ENCODE measurements around the gene ANKMY1. TPM values are rescaled to one million over a fixed set of nuclear protein-coding genes. Genes with fewer than 3 reads are reported as not detected.

ANKMY1 gene
- polyA plus RNA-seq, 1 experiment, result 2.9 TPM

DNA sequence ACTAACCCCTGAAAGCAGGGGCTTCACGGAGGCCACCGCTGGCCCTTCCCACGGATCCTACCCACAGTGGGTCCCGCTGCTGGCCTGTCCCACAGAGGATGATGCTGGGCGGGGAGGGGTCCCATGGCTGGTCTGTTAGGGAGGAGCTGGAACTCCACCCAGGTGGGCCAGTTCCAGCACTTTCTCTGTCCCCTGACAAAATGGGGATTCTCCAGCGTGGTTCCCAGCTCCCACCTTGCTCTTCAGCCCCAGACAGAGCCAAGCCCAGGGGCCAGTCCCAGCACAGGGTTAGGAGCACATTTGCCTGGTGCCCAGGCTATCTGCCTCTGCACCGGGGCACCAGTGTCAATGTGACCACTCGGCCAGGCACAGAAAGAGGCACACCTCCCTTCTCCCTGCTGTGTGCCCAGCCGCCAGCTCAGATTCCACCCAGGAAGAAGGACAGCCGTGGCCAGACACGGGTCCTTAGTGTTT lies 50.0 kb downstream of the ANKMY1 start:
- H3K27ac ChIP-seq (ENCODE audit: low read depth, low read length), result no peak overlapping the region
- no peak for TF ChIP-seq CTCF (IDR thresholded peaks at IDR 0.05; ENCODE audit: low read depth, low read length)
- H3K4me3 ChIP-seq (ENCODE audit: low read depth, low read length), result no peak overlapping the region
- ChIA-PET CTCF (no interaction called here), POLR2A (no interaction called here)
- no peak for DNase-seq (ENCODE audit: low read depth, low spot score)
- peaks cover 3% of the 10 kb centered on the region for H3K27me3 ChIP-seq (ENCODE audit: control insufficient read depth, insufficient read depth, low read length)
- no peaks in the 10 kb centered on the region for H3K9me3 ChIP-seq (ENCODE audit: control insufficient read depth, insufficient read depth, low read length)

- POLR2A ChIA-PET, result no interaction called here
- TF ChIP-seq CTCF (IDR thresholded peaks at IDR 0.05; ENCODE audit: low read depth, low read length), result no peak
- CTCF ChIA-PET, result no interaction called here
- DNase-seq (ENCODE audit: low read depth, low spot score), result no peak
- H3K4me3 ChIP-seq (ENCODE audit: low read depth, low read length), result no peak overlapping the region
- H3K9me3 ChIP-seq (ENCODE audit: control insufficient read depth, insufficient read depth, low read length), result no peaks in the 10 kb centered on the region
- H3K27me3 ChIP-seq (ENCODE audit: control insufficient read depth, insufficient read depth, low read length), result peaks cover 3% of the 10 kb centered on the region
- H3K27ac ChIP-seq (ENCODE audit: low read depth, low read length), result no peak overlapping the region
Measured at GRCh38 chr2:240507060-240507777, 50.6 kb downstream of the ANKMY1 start.

- TF ChIP-seq CTCF (IDR thresholded peaks at IDR 0.05; ENCODE audit: low read depth, low read length), result no peak
- POLR2A ChIA-PET, result no interaction called here
- Histone ChIP-seq H3K27ac (ENCODE audit: low read depth, low read length) (no peak overlapping the region), H3K27me3 (ENCODE audit: control insufficient read depth, insufficient read depth, low read length) (peaks cover 3% of the 10 kb centered on the region), H3K9me3 (ENCODE audit: control insufficient read depth, insufficient read depth, low read length) (no peaks in the 10 kb centered on the region), H3K4me3 (ENCODE audit: low read depth, low read length) (no peak overlapping the region)
- CTCF ChIA-PET, result interaction anchor here (0.6 kb wide), 1 partner anchor 247 kb away, joined by 4 read pairs; no protein-coding TSS in a partner anchor
- no peak for DNase-seq (ENCODE audit: low read depth, low spot score)
Measured at GRCh38 chr2:240506406-240507059, 51.3 kb downstream of the ANKMY1 start.

DNA sequence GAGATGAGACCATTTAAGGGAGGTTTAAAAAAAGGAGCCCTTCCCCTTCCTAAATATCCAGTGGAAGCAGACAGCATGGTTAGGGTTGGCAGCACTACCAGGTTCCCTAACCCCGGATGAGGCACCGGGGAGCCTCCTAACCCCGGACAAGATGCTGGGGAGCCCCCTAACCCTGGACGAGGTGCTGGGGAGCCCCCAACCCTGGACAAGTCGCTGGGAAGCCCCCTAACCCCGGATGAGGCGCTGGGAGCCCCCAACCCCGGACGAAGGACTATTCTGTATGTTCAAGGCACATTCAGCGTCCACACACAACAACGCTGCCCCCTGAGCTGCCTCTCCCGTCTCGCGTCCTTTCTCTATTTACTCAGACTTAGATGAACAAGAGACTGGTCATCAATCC lies 51.9 kb downstream of the ANKMY1 start:
- no peak overlapping the region for H3K4me3 ChIP-seq (ENCODE audit: low read depth, low read length)
- peaks cover 3% of the 10 kb centered on the region for H3K27me3 ChIP-seq (ENCODE audit: control insufficient read depth, insufficient read depth, low read length)
- POLR2A ChIA-PET, result no interaction called here
- CTCF ChIA-PET, result interaction anchor here (0.6 to 2.6 kb wide), 2 partner anchors 8 to 247 kb away, joined by 4 to 19 read pairs; no protein-coding TSS in a partner anchor
- H3K9me3 ChIP-seq (ENCODE audit: control insufficient read depth, insufficient read depth, low read length), result no peaks in the 10 kb centered on the region
- no peak for DNase-seq (ENCODE audit: low read depth, low spot score)
- no peak for TF ChIP-seq CTCF (IDR thresholded peaks at IDR 0.05; ENCODE audit: low read depth, low read length)
- no peak overlapping the region for H3K27ac ChIP-seq (ENCODE audit: low read depth, low read length)

DNA sequence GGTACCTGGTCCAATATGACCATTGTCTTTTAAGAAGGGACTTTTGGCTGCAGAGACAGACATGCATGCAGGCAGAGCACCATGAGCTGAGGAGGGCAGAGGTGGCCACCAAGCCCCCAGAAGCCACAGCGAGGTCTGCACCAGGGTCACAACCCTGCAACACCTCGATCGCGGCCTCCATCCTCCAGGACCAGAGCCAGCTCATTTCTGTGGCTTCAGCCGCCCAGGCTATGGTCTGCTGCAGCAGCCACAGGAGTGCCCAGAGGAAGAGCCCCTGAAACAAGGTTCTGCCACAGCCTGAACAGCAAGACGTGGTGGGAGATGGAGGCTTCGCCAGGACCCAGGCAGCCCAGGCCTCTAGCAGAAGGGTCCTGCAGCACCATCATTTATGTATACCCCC lies 53.9 kb downstream of the ANKMY1 start:
- ChIA-PET POLR2A (no interaction called here), CTCF (interaction anchor here (2.6 kb wide), 1 partner anchor 10 kb away, joined by 19 read pairs; no protein-coding TSS in a partner anchor)
- Histone ChIP-seq H3K27ac (ENCODE audit: low read depth, low read length) (no peak overlapping the region), H3K9me3 (ENCODE audit: control insufficient read depth, insufficient read depth, low read length) (no peaks in the 10 kb centered on the region), H3K4me3 (ENCODE audit: low read depth, low read length) (no peak overlapping the region), H3K27me3 (ENCODE audit: control insufficient read depth, insufficient read depth, low read length) (peaks cover 3% of the 10 kb centered on the region)
- TF ChIP-seq CTCF (IDR thresholded peaks at IDR 0.05; ENCODE audit: low read depth, low read length), result no peak
- DNase-seq (ENCODE audit: low read depth, low spot score), result no peak

All from AG04450 (cell line).